H9 (cell line): ENCODE data around the gene NRP1. TPM values are rescaled to one million over a fixed set of nuclear protein-coding genes. Genes with fewer than 3 reads are reported as not detected.

ENCODE experiments used
- DNase-seq: peaks from one replicate; pipeline ENCODE4 v3.0.0-alpha.2; 2017
- H2AFZ ChIP-seq: one replicate; pipeline ENCODE4 v1.6.1; 2013; ENCODE audit warnings: mild to moderate bottlenecking, low read length, control low read depth, moderate library complexity
- H2AK5ac ChIP-seq: 2 replicates; pipeline ENCODE4 v1.6.1; 2013; ENCODE audit warnings: low read length, control low read depth, mixed read lengths; ENCODE audit not compliant: insufficient read length
- H2BK120ac ChIP-seq: one replicate; pipeline ENCODE4 v1.6.1; 2013; ENCODE audit warnings: low read depth, mild to moderate bottlenecking, low read length, control low read depth, inconsistent platforms; ENCODE audit not compliant: poor library complexity, severe bottlenecking
- H2BK12ac ChIP-seq: 2 replicates; pipeline ENCODE4 v1.6.1; 2013; ENCODE audit warnings: low read length, control low read depth, mixed read lengths, low read depth; ENCODE audit not compliant: insufficient read length
- H2BK15ac ChIP-seq: 2 replicates; pipeline ENCODE4 v1.6.1; 2013; ENCODE audit warnings: low read depth, low read length, control low read depth
- H2BK20ac ChIP-seq: one replicate; pipeline ENCODE4 v1.6.1; 2013; ENCODE audit warnings: low read depth, mild to moderate bottlenecking, low read length, control low read depth, inconsistent platforms; ENCODE audit not compliant: poor library complexity, severe bottlenecking
- H2BK5ac ChIP-seq: 2 replicates; pipeline ENCODE4 v1.6.1; 2013; ENCODE audit warnings: low read length, control low read depth, mixed read lengths; ENCODE audit not compliant: insufficient read length
- H3K14ac ChIP-seq: 2 replicates; pipeline ENCODE4 v1.6.1; 2013; ENCODE audit warnings: low read length, control low read depth; ENCODE audit not compliant: insufficient read depth
- H3K18ac ChIP-seq: 2 replicates; pipeline ENCODE4 v1.6.1; 2013; ENCODE audit warnings: low read depth, mild to moderate bottlenecking, mixed read lengths, low read length, control low read depth; ENCODE audit not compliant: insufficient read length
- H3K23ac ChIP-seq: 2 replicates; pipeline ENCODE4 v1.6.1; 2013; ENCODE audit warnings: low read length, control low read depth, mixed read lengths, low read depth; ENCODE audit not compliant: insufficient read length
- H3K23me2 ChIP-seq: 2 replicates; pipeline ENCODE4 v1.6.1; 2013; ENCODE audit warnings: low read depth, mild to moderate bottlenecking, mixed read lengths, low read length, control low read depth; ENCODE audit not compliant: insufficient read length, poor library complexity, severe bottlenecking
- H3K27ac ChIP-seq: 2 replicates; pipeline ENCODE4 v1.5.1; 2013; ENCODE audit warnings: low read length, control low read depth, mixed read lengths, low read depth; ENCODE audit not compliant: insufficient read length
- H3K27me3 ChIP-seq: 2 replicates; pipeline ENCODE4 v1.6.1; 2013; ENCODE audit warnings: low read length, control low read depth, inconsistent platforms; ENCODE audit not compliant: insufficient read depth
- H3K4ac ChIP-seq: 2 replicates; pipeline ENCODE4 v1.6.1; 2013; ENCODE audit warnings: low read depth, mild to moderate bottlenecking, control low read depth, inconsistent platforms, low read length, moderate library complexity
- H3K4me1 ChIP-seq: 2 replicates; pipeline ENCODE4 v1.6.1; 2013; ENCODE audit warnings: low read length, control low read depth, inconsistent platforms; ENCODE audit not compliant: insufficient read depth
- H3K4me2 ChIP-seq: 2 replicates; pipeline ENCODE4 v1.6.1; 2013; ENCODE audit warnings: low read length, control low read depth, mixed read lengths; ENCODE audit not compliant: insufficient read length, insufficient read depth
- H3K56ac ChIP-seq: 2 replicates; pipeline ENCODE4 v1.6.1; 2013; ENCODE audit warnings: low read depth, mild to moderate bottlenecking, mixed read lengths, low read length, control low read depth; ENCODE audit not compliant: insufficient read length
- H3K79me1 ChIP-seq: 2 replicates; pipeline ENCODE4 v1.6.1; 2013; ENCODE audit warnings: low read depth, mild to moderate bottlenecking, moderate library complexity, low read length, control low read depth, inconsistent platforms; ENCODE audit not compliant: insufficient read depth, poor library complexity, severe bottlenecking
- H3K79me2 ChIP-seq: 2 replicates; pipeline ENCODE4 v1.6.1; 2013; ENCODE audit warnings: low read length, control low read depth, inconsistent platforms; ENCODE audit not compliant: insufficient read depth
- H3K9ac ChIP-seq: 2 replicates; pipeline ENCODE4 v1.6.1; 2013; ENCODE audit warnings: low read length, control low read depth, mixed read lengths; ENCODE audit not compliant: insufficient read length; ENCODE audit errors: extremely low read depth
- H3K9me3 ChIP-seq: one replicate; pipeline ENCODE4 v1.6.1; 2013; ENCODE audit warnings: low read depth, low read length, inconsistent platforms; ENCODE audit not compliant: control insufficient read depth
- H3T11ph ChIP-seq: one replicate; pipeline ENCODE4 v1.6.1; 2013; ENCODE audit warnings: mild to moderate bottlenecking, low read length, control low read depth, inconsistent platforms
- H4K20me1 ChIP-seq: one replicate; pipeline ENCODE4 v1.6.1; 2013; ENCODE audit not compliant: control insufficient read depth, insufficient read length, insufficient read depth
- H4K5ac ChIP-seq: 2 replicates; pipeline ENCODE4 v1.6.1; 2013; ENCODE audit warnings: low read depth, mild to moderate bottlenecking, mixed read lengths, low read length, control low read depth; ENCODE audit not compliant: insufficient read length
- H4K8ac ChIP-seq: replicated peaks from 2 replicates; pipeline ENCODE4 v1.6.1; 2013; ENCODE audit warnings: low read length, control low read depth, mixed read lengths, low read depth; ENCODE audit not compliant: insufficient read length
- H4K91ac ChIP-seq: 2 replicates; pipeline ENCODE4 v1.6.1; 2013; ENCODE audit warnings: low read depth, mild to moderate bottlenecking, moderate library complexity, mixed read lengths, low read length, control low read depth; ENCODE audit not compliant: insufficient read length
- H3K27ac Mint-ChIP-seq, 3 experiments: 2 replicates in 2 of 3; 3 replicates in 1 of 3; pipeline ENCODE4 v1.8.0; 2020 to 2021; ENCODE audit warnings: mixed read lengths in 3 of 3, mild to moderate bottlenecking in 1 of 3, moderate library complexity in 1 of 3
- H3K27me3 Mint-ChIP-seq: 2 replicates; pipeline ENCODE4 v1.8.0; 2021; ENCODE audit warnings: low read depth, mild to moderate bottlenecking, moderate library complexity, mixed read lengths
- H3K36me3 Mint-ChIP-seq, 3 experiments: 2 replicates in 2 of 3; 3 replicates in 1 of 3; pipeline ENCODE4 v1.8.0; 2020 to 2021; ENCODE audit warnings: low read depth in 3 of 3, mixed read lengths in 3 of 3; ENCODE audit not compliant: insufficient read depth in 1 of 3
- H3K4me1 Mint-ChIP-seq, 2 experiments: 2 replicates each; pipeline ENCODE4 v1.8.0; 2020; ENCODE audit warnings: mixed read lengths in 2 of 2
- H3K4me3 Mint-ChIP-seq, 2 experiments: 2 replicates in 1 of 2; 3 replicates in 1 of 2; pipeline ENCODE4 v1.8.0; 2020 to 2021; ENCODE audit warnings: mild to moderate bottlenecking in 2 of 2, mixed read lengths in 2 of 2, moderate library complexity in 1 of 2
- H3K9me3 Mint-ChIP-seq, 2 experiments: 2 replicates in 1 of 2; 3 replicates in 1 of 2; pipeline ENCODE4 v1.8.0; 2020; ENCODE audit warnings: mild to moderate bottlenecking in 2 of 2, mixed read lengths in 2 of 2, moderate library complexity in 1 of 2
- WGBS: extraction: QIAGEN DNeasy Blood & Tissue Kit; methylation state at CpG from one replicate; pipeline ENCODE4 v1.1.7; 2013; ENCODE audit warnings: missing lambda C conversion rate, low lambda C conversion rate, mixed read lengths; ENCODE audit not compliant: insufficient read length; ENCODE audit errors: extremely low coverage; 5-methylcytosine and 5-hydroxymethylcytosine counted together
- total RNA-seq: library from RNA; stranded (reverse); gene quantifications from 2 replicates; pipeline ENCODE4 v1.2.1, GENCODE V29; 2021
- TF ChIP-seq, protein P1 (sequence below): fragments of 200-600 bp; sonication (generic); conservative IDR thresholded peaks from 3 replicates; pipeline ENCODE4 v1.8.0; 2021; ENCODE audit warnings: antibody characterized with exemption, mild to moderate bottlenecking

Gene NRP1
- total RNA-seq, 1 experiment from 2014 or later = 4.6 TPM

DNA sequence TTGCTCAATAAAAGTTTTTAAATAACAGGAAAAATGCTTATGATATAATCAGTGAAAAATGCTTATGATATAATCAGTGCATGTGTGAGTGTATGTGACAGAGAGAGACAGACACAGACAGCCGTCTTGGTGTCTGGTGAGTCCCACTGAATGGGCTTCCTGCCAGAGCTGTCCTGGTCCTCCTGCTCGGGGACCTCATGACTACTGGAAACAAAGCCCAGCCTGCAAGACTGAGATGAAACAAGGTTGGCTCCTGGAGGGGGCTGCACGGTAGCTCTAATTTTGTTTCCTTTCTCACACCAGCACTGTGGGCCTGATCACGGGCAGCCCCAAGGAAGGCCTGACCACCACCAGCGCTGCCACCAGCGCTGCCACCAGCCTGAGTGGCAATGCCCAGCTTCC lies 57.3 kb downstream of the NRP1 start:
- Histone ChIP-seq H2BK12ac (no peak overlapping the region), H2BK15ac (no peak overlapping the region), H3K4me1 (peaks cover 2% of the 10 kb centered on the region; the same call in 1 of the 2 replicates), H2AK5ac (no peak overlapping the region), H3K79me1 (no peaks in the 10 kb centered on the region), H3T11ph (no peak overlapping the region), H4K5ac (no peak overlapping the region), H2BK5ac (no peak overlapping the region), H3K23ac (no peak overlapping the region), H3K27me3 (no peaks in the 10 kb centered on the region), H3K79me2 (no peaks in the 10 kb centered on the region), H4K91ac (no peak overlapping the region), H3K18ac (no peak overlapping the region), H4K20me1 (no peaks in the 10 kb centered on the region), H2BK20ac (no peak overlapping the region), H3K23me2 (no peaks in the 10 kb centered on the region), H3K56ac (no peak overlapping the region), H4K8ac (no peak overlapping the region), H2BK120ac (no peak overlapping the region), H3K4ac (no peak overlapping the region), H3K9me3 (no peaks in the 10 kb centered on the region), H3K9ac (no peak overlapping the region), H3K4me2 (no peak overlapping the region), H3K14ac (no peak overlapping the region), H2AFZ (no peak overlapping the region), H3K27ac (no peak overlapping the region)
- Mint-ChIP-seq H3K4me3 (no peak overlapping the region), H3K9me3 (no peaks in the 10 kb centered on the region), H3K4me1 (peaks cover 10 to 23% of the 10 kb centered on the region in 2 experiments), H3K36me3 (no peaks in the 10 kb centered on the region), H3K27ac (peak overlapping the region in 1 of 3 experiments; percentile 77; a peak in 2 of 7 replicates), H3K27me3 (no peaks in the 10 kb centered on the region)
- TF ChIP-seq, protein P1, sequence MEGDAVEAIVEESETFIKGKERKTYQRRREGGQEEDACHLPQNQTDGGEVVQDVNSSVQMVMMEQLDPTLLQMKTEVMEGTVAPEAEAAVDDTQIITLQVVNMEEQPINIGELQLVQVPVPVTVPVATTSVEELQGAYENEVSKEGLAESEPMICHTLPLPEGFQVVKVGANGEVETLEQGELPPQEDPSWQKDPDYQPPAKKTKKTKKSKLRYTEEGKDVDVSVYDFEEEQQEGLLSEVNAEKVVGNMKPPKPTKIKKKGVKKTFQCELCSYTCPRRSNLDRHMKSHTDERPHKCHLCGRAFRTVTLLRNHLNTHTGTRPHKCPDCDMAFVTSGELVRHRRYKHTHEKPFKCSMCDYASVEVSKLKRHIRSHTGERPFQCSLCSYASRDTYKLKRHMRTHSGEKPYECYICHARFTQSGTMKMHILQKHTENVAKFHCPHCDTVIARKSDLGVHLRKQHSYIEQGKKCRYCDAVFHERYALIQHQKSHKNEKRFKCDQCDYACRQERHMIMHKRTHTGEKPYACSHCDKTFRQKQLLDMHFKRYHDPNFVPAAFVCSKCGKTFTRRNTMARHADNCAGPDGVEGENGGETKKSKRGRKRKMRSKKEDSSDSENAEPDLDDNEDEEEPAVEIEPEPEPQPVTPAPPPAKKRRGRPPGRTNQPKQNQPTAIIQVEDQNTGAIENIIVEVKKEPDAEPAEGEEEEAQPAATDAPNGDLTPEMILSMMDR = no peak
- WGBS = no CpG with 5 or more reads among the region's 6 CpGs
- no peak for DNase-seq
